Testis (tissue), 3 donors: ENCODE data around the gene ALAS1. TPM values are rescaled to one million over a fixed set of nuclear protein-coding genes. Genes with fewer than 3 reads are reported as not detected.
A peak's percentile ranks its signal among the peaks of the same experiment; 100 is the strongest.

Experiments
- DNase-seq: peaks from one replicate; pipeline ENCODE4 v3.0.0-alpha.2; 2019
- H3K27ac ChIP-seq, 2 donors: fragments of 200-600 bp; sonication (generic); one replicate each; pipeline ENCODE4 v1.5.1; 2019
- H3K27me3 ChIP-seq: fragments of 200-600 bp; sonication (generic); one replicate; pipeline ENCODE4 v1.5.1; 2019
- H3K36me3 ChIP-seq: fragments of 200-600 bp; sonication (generic); one replicate; pipeline ENCODE4 v1.5.1; 2017; ENCODE audit warnings: low read depth; ENCODE audit errors: missing control alignments
- H3K4me1 ChIP-seq: fragments of 200-600 bp; sonication (generic); one replicate; pipeline ENCODE4 v1.5.1; 2019
- H3K4me3 ChIP-seq, 2 donors: fragments of 200-600 bp; sonication (generic); one replicate each; pipeline ENCODE4 v1.5.1; 2017 to 2019
- H3K9me3 ChIP-seq: fragments of 200-600 bp; sonication (generic); one replicate; pipeline ENCODE4 v1.5.1; 2017
- POLR2A ChIP-seq: fragments of 450-650 bp; IDR thresholded peaks from one replicate; pipeline ENCODE4 v1.6.1; 2017; ENCODE audit warnings: antibody characterized with exemption, mild to moderate bottlenecking, moderate library complexity
- WGBS, 2 donors: methylation state at CpG; one replicate each; pipeline ENCODE4 v1.1.5; 2018; 5-methylcytosine and 5-hydroxymethylcytosine counted together
- intact Hi-C: fragments of 100-400 bp; cut with DNase I; formaldehyde crosslinking; loops from one replicate; pipeline ENCODE4 v1.15.1; 2023; ENCODE audit warnings: low total_unique reads
- polyA plus RNA-seq: library from polyadenylated mRNA; stranded (reverse); fragments of 350-450 nt; fragmentation: Illumina TruSeq; extraction: RNeasy Lipid Tissue Mini Kit (QIAGEN cat#74804); gene quantifications from one replicate; pipeline ENCODE4 v1.2.3, GENCODE V29; 2014; ENCODE audit warnings: low read depth, low replicate concordance; ENCODE audit not compliant: insufficient read depth
- total RNA-seq, 2 donors: library from RNA; depleted of rRNA; stranded (reverse); fragments of >200 nt; gene quantifications; one replicate each; pipeline ENCODE4 v1.2.3, GENCODE V29; 2016
- TF ChIP-seq, protein P1 (sequence below), 3 experiments: fragments of 450-650 bp in 2 of 3; fragments of 200-600 bp in 1 of 3; sonication (generic) in 1 of 3; IDR thresholded peaks; one replicate each; pipeline ENCODE4 v1.5.1; 2016 to 2019; ENCODE audit warnings: antibody characterized with exemption in 3 of 3, mild to moderate bottlenecking in 2 of 3, moderate library complexity in 1 of 3

Gene ALAS1
- total and polyA plus RNA-seq, 3 donors from 2014 or later = 49.9 to 54.2 (median 51.4) TPM

DNA sequence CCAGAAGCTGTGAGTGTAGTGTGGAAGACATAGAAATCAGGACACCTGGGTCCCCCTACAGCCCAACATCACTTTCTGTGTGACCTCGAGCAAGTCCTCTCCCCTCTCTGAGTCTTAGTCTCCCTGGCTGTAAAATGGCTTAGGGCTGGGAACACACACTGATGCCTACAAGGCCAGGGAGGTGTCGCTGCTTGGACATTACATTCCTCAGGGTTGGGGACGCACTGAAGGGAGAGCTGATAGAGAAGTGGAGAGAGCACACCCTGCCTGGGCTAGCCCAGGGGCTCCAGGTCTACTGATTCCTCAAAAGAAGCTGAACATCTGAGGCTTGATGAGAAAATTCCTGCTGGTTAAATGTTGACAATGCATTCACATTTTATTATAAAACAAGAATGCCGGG is 6.3 kb upstream of the ALAS1 start:
- Histone ChIP-seq H3K36me3 (no peaks in the 10 kb centered on the region), H3K9me3 (no peaks in the 10 kb centered on the region), H3K27me3 (no peaks in the 10 kb centered on the region), H3K4me3 (no peak overlapping the region), H3K4me1 (peaks cover 56% of the 10 kb centered on the region), H3K27ac (no peak overlapping the region)
- DNase-seq = no peak
- 53 to 54% methylated on average over 3 to 4 of the region's 4 CpGs for WGBS, 2 donors
- TF ChIP-seq POLR2A = no peak
- TF ChIP-seq, protein P1, sequence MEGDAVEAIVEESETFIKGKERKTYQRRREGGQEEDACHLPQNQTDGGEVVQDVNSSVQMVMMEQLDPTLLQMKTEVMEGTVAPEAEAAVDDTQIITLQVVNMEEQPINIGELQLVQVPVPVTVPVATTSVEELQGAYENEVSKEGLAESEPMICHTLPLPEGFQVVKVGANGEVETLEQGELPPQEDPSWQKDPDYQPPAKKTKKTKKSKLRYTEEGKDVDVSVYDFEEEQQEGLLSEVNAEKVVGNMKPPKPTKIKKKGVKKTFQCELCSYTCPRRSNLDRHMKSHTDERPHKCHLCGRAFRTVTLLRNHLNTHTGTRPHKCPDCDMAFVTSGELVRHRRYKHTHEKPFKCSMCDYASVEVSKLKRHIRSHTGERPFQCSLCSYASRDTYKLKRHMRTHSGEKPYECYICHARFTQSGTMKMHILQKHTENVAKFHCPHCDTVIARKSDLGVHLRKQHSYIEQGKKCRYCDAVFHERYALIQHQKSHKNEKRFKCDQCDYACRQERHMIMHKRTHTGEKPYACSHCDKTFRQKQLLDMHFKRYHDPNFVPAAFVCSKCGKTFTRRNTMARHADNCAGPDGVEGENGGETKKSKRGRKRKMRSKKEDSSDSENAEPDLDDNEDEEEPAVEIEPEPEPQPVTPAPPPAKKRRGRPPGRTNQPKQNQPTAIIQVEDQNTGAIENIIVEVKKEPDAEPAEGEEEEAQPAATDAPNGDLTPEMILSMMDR (IDR thresholded peaks at IDR 0.05) = no peak
- intact Hi-C loops = no loop called here

DNA sequence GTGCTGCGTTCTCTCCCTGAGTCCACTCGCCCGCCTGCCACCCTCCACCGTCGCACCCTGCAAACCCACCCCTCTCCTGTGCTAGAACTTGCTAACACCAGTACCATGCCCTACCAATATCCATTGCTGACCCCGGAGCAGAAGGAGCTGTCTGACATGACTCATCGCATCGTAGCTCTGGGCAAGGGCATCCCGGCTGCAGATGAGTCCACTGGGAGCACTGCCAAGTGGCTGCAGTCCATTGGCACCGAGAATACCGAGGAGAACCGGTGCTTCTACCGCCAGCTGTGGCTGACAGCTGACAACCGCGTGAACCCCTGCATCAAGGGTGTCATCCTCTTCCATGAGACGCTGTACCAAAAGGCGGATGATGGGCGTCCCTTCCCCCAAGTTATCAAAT is 4.9 kb upstream of the ALAS1 start:
- intact Hi-C loops = no loop called here
- no peak for DNase-seq
- TF ChIP-seq, protein P1 (IDR thresholded peaks at IDR 0.05) = no peak
- TF ChIP-seq POLR2A = no peak
- H3K36me3 ChIP-seq = no peaks in the 10 kb centered on the region
- no peak overlapping the region for H3K4me3 ChIP-seq
- peaks cover 67% of the 10 kb centered on the region for H3K4me1 ChIP-seq
- no peak overlapping the region for H3K27ac ChIP-seq
- H3K27me3 ChIP-seq = no peaks in the 10 kb centered on the region
- WGBS, 2 donors = 80 to 96% methylated on average over 14 to 18 of the region's 18 CpGs
- no peaks in the 10 kb centered on the region for H3K9me3 ChIP-seq

DNA sequence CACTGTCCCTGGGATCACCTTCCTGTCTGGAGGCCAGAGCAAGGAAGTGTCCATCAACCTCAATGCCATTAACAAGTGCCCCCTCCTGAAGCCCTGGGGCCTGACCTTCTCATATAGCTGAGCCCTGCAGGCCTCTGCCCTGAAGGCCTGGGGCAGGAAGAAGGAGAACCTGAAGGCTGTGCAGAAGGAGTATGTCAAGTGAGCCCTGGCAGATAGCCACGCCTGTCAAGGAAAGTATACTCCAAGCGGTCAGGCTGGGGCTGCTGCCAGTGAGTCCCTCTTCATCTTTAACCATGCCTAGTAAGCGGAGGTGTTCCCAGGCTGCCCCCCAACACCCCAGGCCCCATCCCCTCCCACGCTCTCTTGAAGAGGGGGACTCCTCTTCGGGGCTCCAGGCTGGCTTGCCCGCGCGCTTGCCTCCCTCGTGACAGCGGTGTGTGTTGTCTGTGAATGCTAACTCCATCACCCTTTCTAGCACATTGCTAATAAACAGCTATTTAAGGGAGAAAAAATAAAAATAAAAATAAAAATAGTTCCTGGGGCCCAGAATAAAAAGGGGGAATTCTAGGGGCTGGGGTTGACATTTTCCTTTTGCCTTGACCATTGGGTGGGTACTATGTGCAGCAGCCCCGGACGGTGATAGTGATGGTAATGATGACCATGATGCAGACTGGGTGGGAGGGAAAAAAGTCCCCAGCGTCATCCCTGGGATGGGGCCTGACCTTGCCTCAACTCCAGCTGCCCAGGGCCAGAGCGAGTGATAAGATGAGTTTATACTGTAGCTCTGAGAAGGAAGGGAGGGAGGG is 3.3 kb upstream of the ALAS1 start:
- Histone ChIP-seq H3K9me3 (no peaks in the 10 kb centered on the region), H3K4me1 (peaks cover 67% of the 10 kb centered on the region), H3K4me3 (no peak overlapping the region), H3K27me3 (no peaks in the 10 kb centered on the region), H3K27ac (no peak overlapping the region), H3K36me3 (no peaks in the 10 kb centered on the region)
- intact Hi-C loops = no loop called here
- 53 to 55% methylated on average over 14 of the region's 14 CpGs for WGBS, 2 donors
- DNase-seq = peak; percentile 75
- no peak for TF ChIP-seq POLR2A
- TF ChIP-seq, protein P1 (IDR thresholded peaks at IDR 0.05) = no peak

DNA sequence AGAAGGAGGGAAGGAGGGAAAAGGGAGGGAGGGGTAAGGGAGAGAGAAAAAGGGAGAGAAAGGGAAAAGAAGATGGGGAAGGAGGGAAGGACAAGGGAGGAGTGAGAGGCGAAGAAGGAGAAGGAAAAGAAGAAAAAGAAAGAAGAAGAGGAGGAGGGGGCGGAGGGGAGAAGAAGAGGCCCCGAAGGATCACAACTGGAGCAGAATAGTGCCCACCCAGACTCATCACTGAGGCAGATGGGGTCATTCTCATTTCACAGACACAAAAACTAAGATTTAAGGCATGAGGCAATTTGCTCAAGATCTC is 2.7 kb upstream of the ALAS1 start:
- Histone ChIP-seq H3K4me1 (peaks cover 64% of the 10 kb centered on the region), H3K36me3 (no peaks in the 10 kb centered on the region), H3K9me3 (no peaks in the 10 kb centered on the region), H3K27me3 (no peaks in the 10 kb centered on the region), H3K4me3 (no peak overlapping the region), H3K27ac (no peak overlapping the region)
- DNase-seq = no peak
- TF ChIP-seq POLR2A = no peak
- TF ChIP-seq, protein P1 (IDR thresholded peaks at IDR 0.05) = no peak
- 88 to 96% methylated on average over 3 of the region's 3 CpGs for WGBS, 2 donors
- intact Hi-C loops = no loop called here

DNA sequence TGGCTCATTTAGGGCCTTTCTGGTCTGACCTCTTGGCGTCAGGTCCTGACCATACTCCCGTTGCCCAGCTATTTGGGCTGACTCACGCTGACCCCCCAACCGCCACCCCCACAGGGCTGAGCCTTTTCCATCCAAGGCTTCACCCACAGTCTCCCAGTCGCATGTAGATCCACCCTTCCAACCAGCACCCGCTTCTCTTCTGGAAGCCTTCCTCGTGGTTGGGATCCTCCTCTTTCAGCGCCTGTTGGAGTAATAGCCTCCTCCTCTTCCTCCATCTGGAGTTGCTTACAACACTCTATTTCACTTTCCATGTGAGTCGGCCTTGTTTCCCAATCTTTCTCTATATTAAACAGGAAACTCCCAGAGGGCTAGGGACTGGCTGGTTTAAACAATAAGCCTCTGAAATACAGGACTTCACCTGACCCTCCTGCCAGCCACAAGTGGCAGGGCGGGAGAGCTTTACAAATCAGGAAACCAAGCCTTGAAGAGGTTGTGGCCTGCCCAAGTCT is 2.1 kb upstream of the ALAS1 start:
- intact Hi-C loops = no loop called here
- TF ChIP-seq POLR2A = no peak
- TF ChIP-seq, protein P1 (IDR thresholded peaks at IDR 0.05) = no peak
- H3K4me1 ChIP-seq = peaks cover 58% of the 10 kb centered on the region
- no peak for DNase-seq
- no peaks in the 10 kb centered on the region for H3K36me3 ChIP-seq
- no peaks in the 10 kb centered on the region for H3K27me3 ChIP-seq
- H3K9me3 ChIP-seq = no peaks in the 10 kb centered on the region
- 73 to 83% methylated on average over 10 of the region's 10 CpGs for WGBS, 2 donors
- no peak overlapping the region for H3K4me3 ChIP-seq
- H3K27ac ChIP-seq = peak overlapping the region in 1 of 2 donors; percentile 18
